NCI-H526 (cell line): Measurements from ENCODE around the gene SPTLC3.

ENCODE experiments used
- DNase-seq, 2 experiments: peaks; one replicate each; lab custom pipeline; 2025; lab: John Stamatoyannopoulos, UW

SPTLC3 gene

GRCh38 chr20:12984863-12985262 is 23.9 kb upstream of the SPTLC3 start:
- no peak for DNase-seq

- no peak for DNase-seq
Observed at GRCh38 chr20:12987261-12987660, 21.5 kb upstream of the SPTLC3 start.

GRCh38 chr20:12989586-12990115 is 19.1 kb upstream of the SPTLC3 start:
- DNase-seq: no peak

GRCh38 chr20:12997128-12997655 is 11.6 kb upstream of the SPTLC3 start:
- no peak for DNase-seq

GRCh38 chr20:12998046-12998445 is 10.7 kb upstream of the SPTLC3 start:
- no peak for DNase-seq

GRCh38 chr20:12999201-12999600 is 9.6 kb upstream of the SPTLC3 start:
- DNase-seq: peak; percentile 53 to 59

- no peak for DNase-seq
Observed at GRCh38 chr20:13002251-13002650, 6.5 kb upstream of the SPTLC3 start.

GRCh38 chr20:13006825-13007224 is 1.9 kb upstream of the SPTLC3 start:
- no peak for DNase-seq

GRCh38 chr20:13007596-13007995 is 1.2 kb upstream of the SPTLC3 start:
- no peak for DNase-seq

- DNase-seq: peak in 1 of 2 experiments; percentile 9
Observed at GRCh38 chr20:13009682-13010406, 1.1 kb downstream of the SPTLC3 start.

GRCh38 chr20:13012886-13013285 is 4.1 kb downstream of the SPTLC3 start:
- no peak for DNase-seq

- no peak for DNase-seq
Observed at GRCh38 chr20:13013411-13013810, 4.6 kb downstream of the SPTLC3 start.

- no peak for DNase-seq
Observed at GRCh38 chr20:13017235-13017634, 8.5 kb downstream of the SPTLC3 start.

GRCh38 chr20:13017883-13018535 is 9.2 kb downstream of the SPTLC3 start:
- no peak for DNase-seq

GRCh38 chr20:13021205-13021970 is 12.6 kb downstream of the SPTLC3 start:
- DNase-seq: no peak

- peak; percentile 64 to 91 for DNase-seq
Observed at GRCh38 chr20:13022401-13023155, 13.8 kb downstream of the SPTLC3 start.

GRCh38 chr20:13024596-13024995 is 15.8 kb downstream of the SPTLC3 start:
- DNase-seq: no peak

GRCh38 chr20:13025181-13025580 is 16.4 kb downstream of the SPTLC3 start:
- peak; percentile 12 to 74 for DNase-seq

- no peak for DNase-seq
Observed at GRCh38 chr20:13028001-13028400, 19.2 kb downstream of the SPTLC3 start.

- peak; percentile 19 to 64 for DNase-seq
Observed at GRCh38 chr20:13028673-13029072, 19.9 kb downstream of the SPTLC3 start.

GRCh38 chr20:13029687-13030375 is 21.1 kb downstream of the SPTLC3 start:
- DNase-seq: no peak
